HG02588 (cell line): ENCODE measurements around the gene CPXM2.
A peak's percentile ranks its signal among the peaks of the same experiment; 100 is the strongest.

Experiments
- ATAC-seq: cut with Tn5 transposase; IDR thresholded peaks from one replicate; pipeline ENCODE4 v1.9.1; 2021; ENCODE audit warnings: mild to moderate bottlenecking, moderate library complexity; ENCODE audit not compliant: unreplicated experiment

The CPXM2 gene

GRCh38 chr10:123891144-123892071 is at the start of gene CPXM2:
Gene CPXM2, minus strand, starts transcription at chr10:123891807. Its CDS starts 148 bp downstream, at chr10:123891659.
- ATAC-seq: no peak

GRCh38 chr10:123939591-123939990 is 48.0 kb upstream of the CPXM2 start:
- no peak for ATAC-seq

- ATAC-seq: no peak
These were observed 47.3 kb upstream of the CPXM2 start for GRCh38 chr10:123938890-123939289.

GRCh38 chr10:123936426-123936825 is 44.8 kb upstream of the CPXM2 start:
- ATAC-seq: no peak

- ATAC-seq: no peak
These were observed 44.1 kb upstream of the CPXM2 start for GRCh38 chr10:123935680-123936079.

GRCh38 chr10:123934846-123935245 is 43.2 kb upstream of the CPXM2 start:
- no peak for ATAC-seq

GRCh38 chr10:123930340-123931001 is 38.9 kb upstream of the CPXM2 start:
- no peak for ATAC-seq

- no peak for ATAC-seq
These were observed 38.2 kb upstream of the CPXM2 start for GRCh38 chr10:123929791-123930190.

GRCh38 chr10:123928427-123928826 is 36.8 kb upstream of the CPXM2 start:
- ATAC-seq: no peak

GRCh38 chr10:123926401-123927264 is 35.0 kb upstream of the CPXM2 start:
- peak; percentile 71 for ATAC-seq

- no peak for ATAC-seq
These were observed 30.5 kb upstream of the CPXM2 start for GRCh38 chr10:123922126-123922525.

GRCh38 chr10:123916775-123917174 is 25.2 kb upstream of the CPXM2 start:
- ATAC-seq: no peak

- ATAC-seq: no peak
These were observed 22.2 kb upstream of the CPXM2 start for GRCh38 chr10:123913688-123914268.

GRCh38 chr10:123912871-123913270 is 21.3 kb upstream of the CPXM2 start:
- no peak for ATAC-seq

GRCh38 chr10:123912466-123912865 is 20.9 kb upstream of the CPXM2 start:
- ATAC-seq: no peak

- no peak for ATAC-seq
These were observed 20.3 kb upstream of the CPXM2 start for GRCh38 chr10:123911866-123912265.

- ATAC-seq: no peak
These were observed 18.3 kb upstream of the CPXM2 start for GRCh38 chr10:123909866-123910265.

GRCh38 chr10:123909426-123909825 is 17.8 kb upstream of the CPXM2 start:
- ATAC-seq: no peak

- no peak for ATAC-seq
These were observed 16.8 kb upstream of the CPXM2 start for GRCh38 chr10:123908379-123908778.

- no peak for ATAC-seq
These were observed 15.5 kb upstream of the CPXM2 start for GRCh38 chr10:123906884-123907652.
